HUES6 (cell line): ENCODE measurements around the gene PRM2.
"Not testable (repeated sequence)": the region's sequence is repeated elsewhere in the genome, so short reads cannot be mapped to it uniquely, and the experiment has no call there.

Source experiments
- H3K27ac ChIP-seq: 2 replicates; pipeline ENCODE4 v1.7.0; 2013; ENCODE audit warnings: low read depth, mild to moderate bottlenecking, low read length, inconsistent platforms
- H3K27me3 ChIP-seq: 2 replicates; pipeline ENCODE4 v1.6.1; 2013; ENCODE audit warnings: low read length; ENCODE audit not compliant: control insufficient read depth, insufficient read depth
- H3K36me3 ChIP-seq: 2 replicates; pipeline ENCODE4 v1.6.1; 2013; ENCODE audit warnings: low read length; ENCODE audit not compliant: control insufficient read depth, insufficient read depth
- H3K4me1 ChIP-seq: 2 replicates; pipeline ENCODE4 v1.6.1; 2013; ENCODE audit warnings: low read length; ENCODE audit not compliant: control insufficient read depth, insufficient read depth
- H3K4me3 ChIP-seq: 2 replicates; pipeline ENCODE4 v1.5.1; 2013; ENCODE audit warnings: low read depth, low read length
- H3K9ac ChIP-seq: one replicate; pipeline ENCODE4 v1.6.1; 2013; ENCODE audit warnings: mild to moderate bottlenecking, low read length
- H3K9me3 ChIP-seq: 2 replicates; pipeline ENCODE4 v1.6.1; 2013; ENCODE audit warnings: low read depth, low read length; ENCODE audit not compliant: control insufficient read depth, insufficient read depth

PRM2 gene

GRCh38 chr16:11296706-11297491, 20.6 kb upstream of the PRM2 start:
- H3K27me3 ChIP-seq, result no peaks in the 10 kb centered on the region
- H3K4me3 ChIP-seq, result no peak overlapping the region
- no peaks in the 10 kb centered on the region for H3K36me3 ChIP-seq
- H3K27ac ChIP-seq, result no peak overlapping the region
- peaks cover 23% of the 10 kb centered on the region for H3K4me1 ChIP-seq
- no peaks in the 10 kb centered on the region for H3K9me3 ChIP-seq
- H3K9ac ChIP-seq, result no peak overlapping the region

- no peak overlapping the region for H3K9ac ChIP-seq
- H3K27me3 ChIP-seq, result no peaks in the 10 kb centered on the region
- no peaks in the 10 kb centered on the region for H3K9me3 ChIP-seq
- H3K27ac ChIP-seq, result no peak overlapping the region
- H3K4me1 ChIP-seq, result peaks cover 27% of the 10 kb centered on the region
- H3K4me3 ChIP-seq, result no peak overlapping the region
- H3K36me3 ChIP-seq, result no peaks in the 10 kb centered on the region
Measured at GRCh38 chr16:11296351-11296705, 20.0 kb upstream of the PRM2 start.

- H3K27me3 ChIP-seq, result no peaks in the 10 kb centered on the region
- H3K4me3 ChIP-seq, result no peak overlapping the region
- peaks cover 33% of the 10 kb centered on the region for H3K4me1 ChIP-seq
- H3K27ac ChIP-seq, result no peak overlapping the region
- no peak overlapping the region for H3K9ac ChIP-seq
- no peaks in the 10 kb centered on the region for H3K9me3 ChIP-seq
- no peaks in the 10 kb centered on the region for H3K36me3 ChIP-seq
Measured at GRCh38 chr16:11295672-11296071, 19.4 kb upstream of the PRM2 start.

- peaks cover 25% of the 10 kb centered on the region for H3K4me1 ChIP-seq
- no peaks in the 10 kb centered on the region for H3K36me3 ChIP-seq
- H3K27ac ChIP-seq, result no peak overlapping the region
- H3K9ac ChIP-seq, result no peak overlapping the region
- H3K27me3 ChIP-seq, result no peaks in the 10 kb centered on the region
- H3K4me3 ChIP-seq, result no peak overlapping the region
- no peaks in the 10 kb centered on the region for H3K9me3 ChIP-seq
Measured at GRCh38 chr16:11292076-11292748, 15.9 kb upstream of the PRM2 start.

GRCh38 chr16:11291091-11291703, 14.9 kb upstream of the PRM2 start:
- Histone ChIP-seq H3K4me3 (no peak overlapping the region), H3K27ac (no peak overlapping the region), H3K27me3 (no peaks in the 10 kb centered on the region), H3K9ac (no peak overlapping the region), H3K9me3 (no peaks in the 10 kb centered on the region), H3K4me1 (peaks cover 16% of the 10 kb centered on the region; the same call in 1 of the 2 replicates), H3K36me3 (no peaks in the 10 kb centered on the region)

GRCh38 chr16:11290102-11290893, 14.0 kb upstream of the PRM2 start:
- no peaks in the 10 kb centered on the region for H3K36me3 ChIP-seq
- no peak overlapping the region for H3K9ac ChIP-seq
- H3K4me3 ChIP-seq, result no peak overlapping the region
- peaks cover 16% of the 10 kb centered on the region; the same call in 1 of the 2 replicates for H3K4me1 ChIP-seq
- no peak overlapping the region for H3K27ac ChIP-seq
- no peaks in the 10 kb centered on the region for H3K9me3 ChIP-seq
- no peaks in the 10 kb centered on the region for H3K27me3 ChIP-seq

GRCh38 chr16:11289696-11290095, 13.4 kb upstream of the PRM2 start:
- H3K27me3 ChIP-seq, H3K9ac ChIP-seq, H3K27ac ChIP-seq, H3K36me3 ChIP-seq, H3K4me3 ChIP-seq, H3K9me3 ChIP-seq: not testable (repeated sequence)
- peaks cover 16% of the 10 kb centered on the region; the same call in 1 of the 2 replicates for H3K4me1 ChIP-seq

- no peak overlapping the region for H3K4me3 ChIP-seq
- H3K9me3 ChIP-seq, result no peaks in the 10 kb centered on the region
- H3K4me1 ChIP-seq, result peaks cover 16% of the 10 kb centered on the region; the same call in 1 of the 2 replicates
- H3K9ac ChIP-seq, result no peak overlapping the region
- H3K27ac ChIP-seq, result no peak overlapping the region
- no peaks in the 10 kb centered on the region for H3K27me3 ChIP-seq
- no peaks in the 10 kb centered on the region for H3K36me3 ChIP-seq
Measured at GRCh38 chr16:11289202-11289601, 12.9 kb upstream of the PRM2 start.

- no peak overlapping the region for H3K27ac ChIP-seq
- H3K4me1 ChIP-seq, result peaks cover 9% of the 10 kb centered on the region; the same call in 1 of the 2 replicates
Measured at GRCh38 chr16:11285842-11286241, 9.6 kb upstream of the PRM2 start.

GRCh38 chr16:11283820-11284248, 7.6 kb upstream of the PRM2 start:
- H3K4me3 ChIP-seq, result no peak overlapping the region
- no peak overlapping the region for H3K27ac ChIP-seq
- H3K9ac ChIP-seq, result no peak overlapping the region
- H3K4me1 ChIP-seq, result peaks cover 5% of the 10 kb centered on the region; the same call in 1 of the 2 replicates
- no peaks in the 10 kb centered on the region for H3K36me3 ChIP-seq
- H3K27me3 ChIP-seq, result no peaks in the 10 kb centered on the region
- no peaks in the 10 kb centered on the region for H3K9me3 ChIP-seq

More at GRCh38 chr16:11285842-11286241, 9.6 kb upstream of the PRM2 start:
- Histone ChIP-seq H3K4me3 (no peak overlapping the region), H3K27me3 (no peaks in the 10 kb centered on the region), H3K9ac (no peak overlapping the region), H3K36me3 (no peaks in the 10 kb centered on the region), H3K9me3 (no peaks in the 10 kb centered on the region)
